Measurements from ENCODE around the gene SAP30BP.

- no peak for TF ChIP-seq CTCF (IDR thresholded peaks at IDR 0.05)
- TF ChIP-seq POLR2A (IDR thresholded peaks at IDR 0.05): no peak
Observed at GRCh38 chr17:75733471-75733870, 66.3 kb downstream of the SAP30BP start.

Measured in esophagus squamous epithelium (tissue), 4 donors.